T-helper 2 cell treated with Interferon-gamma antibody and Interleukin-4, amounts not matched to agents 5 μg/mL and 100 μg/mL, for 36 hours (primary cell): Measurements from ENCODE around the gene CCL22.
"Not testable (repeated sequence)": the region's sequence is repeated elsewhere in the genome, so short reads cannot be mapped to it uniquely, and the experiment has no call there.

Experiments
- DNase-seq: peaks from one replicate; pipeline ENCODE4 v3.0.0; 2021; ENCODE audit warnings: low spot score
- H3K27ac Mint-ChIP-seq: one replicate; pipeline ENCODE4 v1.8.0; 2021; ENCODE audit warnings: mild to moderate bottlenecking, mixed read lengths
- H3K27me3 Mint-ChIP-seq: one replicate; pipeline ENCODE4 v1.8.0; 2021; ENCODE audit warnings: low read depth, mixed read lengths
- H3K36me3 Mint-ChIP-seq: one replicate; pipeline ENCODE4 v1.8.0; 2021; ENCODE audit warnings: low read depth, mixed read lengths
- H3K4me1 Mint-ChIP-seq: one replicate; pipeline ENCODE4 v1.8.0; 2021; ENCODE audit warnings: low read depth, mixed read lengths
- H3K4me3 Mint-ChIP-seq: one replicate; pipeline ENCODE4 v1.8.0; 2022; ENCODE audit warnings: mild to moderate bottlenecking, moderate library complexity, mixed read lengths
- H3K9me3 Mint-ChIP-seq: one replicate; pipeline ENCODE4 v1.8.0; 2021; ENCODE audit warnings: mixed read lengths

The CCL22 gene

DNA sequence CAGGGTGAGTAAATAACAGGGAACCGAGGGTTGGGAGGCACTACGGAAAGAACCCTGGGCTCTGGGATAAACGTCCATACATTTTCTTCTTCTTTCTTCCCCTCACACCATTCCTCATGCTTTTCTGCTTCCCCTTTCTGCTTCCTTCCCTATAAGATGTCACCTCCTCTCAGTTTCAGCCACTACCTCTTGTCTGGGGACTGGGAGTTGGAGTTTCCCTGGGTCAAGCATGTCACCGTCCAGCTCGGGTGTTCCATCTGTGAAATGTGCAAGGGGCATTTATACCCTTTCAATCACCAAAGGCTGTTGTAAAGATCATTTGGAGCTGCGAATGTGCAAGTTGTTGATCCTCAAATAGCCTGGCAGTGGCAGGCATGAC is 17.5 kb upstream of the CCL22 start:
- peaks cover 6% of the 10 kb centered on the region for H3K27me3 Mint-ChIP-seq
- H3K36me3 Mint-ChIP-seq = no peaks in the 10 kb centered on the region
- peaks cover 10% of the 10 kb centered on the region for H3K4me1 Mint-ChIP-seq
- no peak overlapping the region for H3K27ac Mint-ChIP-seq
- no peak for DNase-seq
- H3K4me3 Mint-ChIP-seq = no peak overlapping the region
- no peaks in the 10 kb centered on the region for H3K9me3 Mint-ChIP-seq

DNA sequence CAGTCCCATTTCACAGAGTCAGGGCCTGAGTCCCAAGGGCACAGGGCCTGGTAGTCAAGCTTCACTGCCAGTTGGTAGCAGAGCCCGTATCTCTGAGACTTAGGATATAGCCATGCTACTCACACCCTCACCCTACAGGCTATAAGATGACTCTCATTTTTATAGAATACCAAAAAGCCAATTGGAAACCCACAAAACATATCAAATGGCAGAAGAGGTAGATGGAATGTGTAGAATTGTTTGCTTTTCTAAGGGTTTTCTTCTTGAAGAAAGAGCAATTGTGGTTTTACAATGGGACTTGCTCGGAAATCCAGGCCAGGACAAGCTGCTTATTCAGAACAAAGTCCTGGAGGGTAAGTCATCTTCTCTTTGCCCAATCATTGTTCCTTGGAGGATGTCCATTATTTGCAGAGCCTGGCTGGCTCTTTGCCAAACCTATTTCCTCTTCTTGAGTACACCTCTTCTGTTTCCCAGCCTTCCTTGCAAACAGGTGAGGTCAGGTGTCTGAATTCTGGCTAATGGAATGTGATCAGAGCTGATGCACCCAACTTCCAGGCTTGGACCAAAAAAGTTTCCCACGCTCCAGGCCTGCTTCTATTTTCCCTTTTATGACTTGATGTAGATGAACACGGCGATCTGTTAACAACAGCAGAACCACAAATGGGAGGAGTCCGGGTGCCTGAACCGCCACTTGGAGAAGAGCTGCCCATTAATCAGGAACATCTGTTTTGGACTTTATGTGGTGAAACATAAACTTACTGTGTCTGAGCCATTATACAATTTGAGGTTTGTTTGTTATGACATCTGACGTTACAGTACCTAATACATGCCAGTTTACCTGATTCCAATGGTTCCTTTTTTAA is 16.9 kb upstream of the CCL22 start:
- DNase-seq = no peak
- no peaks in the 10 kb centered on the region for H3K36me3 Mint-ChIP-seq
- H3K9me3 Mint-ChIP-seq = no peaks in the 10 kb centered on the region
- H3K4me1 Mint-ChIP-seq = peaks cover 10% of the 10 kb centered on the region
- no peak overlapping the region for H3K27ac Mint-ChIP-seq
- peaks cover 11% of the 10 kb centered on the region for H3K27me3 Mint-ChIP-seq
- no peak overlapping the region for H3K4me3 Mint-ChIP-seq

GRCh38 chr16:57342606-57343005 is 16.0 kb upstream of the CCL22 start:
- peaks cover 20% of the 10 kb centered on the region for H3K27me3 Mint-ChIP-seq
- not testable (repeated sequence) for H3K36me3 Mint-ChIP-seq, H3K9me3 Mint-ChIP-seq, H3K4me1 Mint-ChIP-seq, H3K4me3 Mint-ChIP-seq, H3K27ac Mint-ChIP-seq, DNase-seq

- peaks cover 21% of the 10 kb centered on the region for H3K27me3 Mint-ChIP-seq
- H3K9me3 Mint-ChIP-seq = no peaks in the 10 kb centered on the region
- H3K4me3 Mint-ChIP-seq = no peak overlapping the region
- H3K27ac Mint-ChIP-seq = no peak overlapping the region
- peaks cover 10% of the 10 kb centered on the region for H3K4me1 Mint-ChIP-seq
- DNase-seq = no peak
- no peaks in the 10 kb centered on the region for H3K36me3 Mint-ChIP-seq
These were observed 15.4 kb upstream of the CCL22 start for GRCh38 chr16:57343221-57343620.

- Mint-ChIP-seq H3K27me3 (peaks cover 29% of the 10 kb centered on the region), H3K4me1 (peaks cover 12% of the 10 kb centered on the region)
- H3K4me3 Mint-ChIP-seq, DNase-seq, H3K9me3 Mint-ChIP-seq, H3K27ac Mint-ChIP-seq, H3K36me3 Mint-ChIP-seq: not testable (repeated sequence)
These were observed 14.5 kb upstream of the CCL22 start for GRCh38 chr16:57344094-57344493.

DNA sequence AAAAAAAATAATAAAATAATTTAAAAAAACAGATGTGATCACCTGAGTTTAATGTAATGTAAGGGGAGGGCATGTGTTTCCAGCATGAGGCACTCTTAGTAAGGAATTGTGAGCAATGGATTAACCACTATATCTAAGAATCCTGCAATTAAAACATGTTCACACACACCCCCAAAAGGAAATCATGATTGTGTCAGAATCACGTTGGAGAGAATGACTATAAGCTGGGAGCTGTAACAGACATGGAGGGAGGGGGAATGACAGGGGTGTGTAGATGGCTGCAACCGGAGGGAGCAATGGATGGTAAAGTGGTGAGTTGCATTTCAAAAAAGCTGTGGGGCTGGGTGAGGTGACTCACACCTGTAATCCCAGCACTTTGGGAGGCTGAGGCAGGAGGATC is 13.6 kb upstream of the CCL22 start:
- Mint-ChIP-seq H3K27me3 (peaks cover 37% of the 10 kb centered on the region), H3K4me3 (no peak overlapping the region), H3K36me3 (no peaks in the 10 kb centered on the region), H3K27ac (no peak overlapping the region), H3K4me1 (peaks cover 8% of the 10 kb centered on the region), H3K9me3 (no peaks in the 10 kb centered on the region)
- DNase-seq = no peak

DNA sequence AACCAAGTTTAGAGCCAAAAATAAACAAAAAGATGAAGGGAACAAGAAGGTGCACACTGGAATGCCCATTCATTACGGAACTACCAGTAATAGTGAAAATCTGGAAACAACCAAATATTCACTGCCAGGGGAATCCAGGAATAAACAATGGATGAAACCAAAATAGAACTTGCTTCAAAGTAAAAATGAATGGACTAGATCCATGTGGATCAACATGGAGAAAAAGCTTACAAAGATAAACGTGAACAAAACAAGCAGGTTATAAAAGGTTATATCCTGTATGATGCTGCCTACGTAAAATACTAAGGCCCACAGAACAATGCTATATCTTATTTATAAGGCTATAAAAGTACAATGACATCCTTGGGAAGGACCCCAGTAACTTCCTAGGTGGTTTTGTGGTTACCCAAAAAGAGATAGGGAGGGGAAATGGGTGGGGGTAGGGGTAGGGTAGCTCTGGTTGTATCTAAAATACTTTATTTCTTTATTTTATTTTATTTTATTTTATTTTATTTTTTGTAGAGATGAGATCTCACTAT is 12.8 kb upstream of the CCL22 start:
- no peak overlapping the region for H3K27ac Mint-ChIP-seq
- peaks cover 8% of the 10 kb centered on the region for H3K4me1 Mint-ChIP-seq
- H3K9me3 Mint-ChIP-seq = no peaks in the 10 kb centered on the region
- no peak for DNase-seq
- H3K4me3 Mint-ChIP-seq = no peak overlapping the region
- H3K36me3 Mint-ChIP-seq = no peaks in the 10 kb centered on the region
- peaks cover 38% of the 10 kb centered on the region for H3K27me3 Mint-ChIP-seq

GRCh38 chr16:57347858-57348257 is 10.7 kb upstream of the CCL22 start:
- Mint-ChIP-seq H3K4me3 (no peak overlapping the region), H3K27ac (no peak overlapping the region), H3K27me3 (peaks cover 43% of the 10 kb centered on the region), H3K36me3 (no peaks in the 10 kb centered on the region), H3K4me1 (peaks cover 8% of the 10 kb centered on the region), H3K9me3 (no peaks in the 10 kb centered on the region)
- DNase-seq = no peak

- DNase-seq = no peak
- Mint-ChIP-seq H3K4me3 (no peak overlapping the region), H3K36me3 (no peaks in the 10 kb centered on the region), H3K27ac (no peak overlapping the region), H3K27me3 (peaks cover 43% of the 10 kb centered on the region), H3K4me1 (peaks cover 8% of the 10 kb centered on the region), H3K9me3 (no peaks in the 10 kb centered on the region)
These were observed 10.3 kb upstream of the CCL22 start for GRCh38 chr16:57348327-57348726.

- DNase-seq = no peak
- Mint-ChIP-seq H3K27me3 (peaks cover 42% of the 10 kb centered on the region), H3K27ac (no peak overlapping the region), H3K36me3 (no peaks in the 10 kb centered on the region), H3K9me3 (no peaks in the 10 kb centered on the region), H3K4me1 (peaks cover 8% of the 10 kb centered on the region), H3K4me3 (no peak overlapping the region)
These were observed 9.2 kb upstream of the CCL22 start for GRCh38 chr16:57349212-57350031.

DNA sequence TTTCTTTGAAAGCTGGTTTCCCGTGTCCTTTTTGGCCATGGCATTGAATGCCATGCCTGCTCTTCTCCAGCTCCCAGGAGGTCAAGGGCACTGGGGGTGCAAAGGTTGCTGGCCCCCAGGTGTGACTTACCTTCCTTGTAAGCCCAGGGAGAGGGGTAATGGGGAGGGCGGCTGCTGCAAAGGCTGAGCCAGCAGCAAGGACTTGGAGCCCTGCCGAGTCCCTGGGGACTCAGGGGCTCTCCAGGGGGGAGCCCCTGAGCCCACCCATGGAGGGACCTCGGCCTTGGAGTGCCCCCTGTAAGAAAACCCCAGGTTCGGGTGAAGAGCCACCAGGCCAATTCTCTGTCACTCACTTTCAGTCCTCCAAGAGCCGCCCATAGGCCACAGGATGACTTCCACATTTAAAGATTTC is 5.9 kb upstream of the CCL22 start:
- Mint-ChIP-seq H3K9me3 (no peaks in the 10 kb centered on the region), H3K27ac (no peak overlapping the region), H3K36me3 (no peaks in the 10 kb centered on the region), H3K4me3 (no peak overlapping the region), H3K27me3 (peaks cover 30% of the 10 kb centered on the region), H3K4me1 (peaks cover 2% of the 10 kb centered on the region)
- DNase-seq = no peak

DNA sequence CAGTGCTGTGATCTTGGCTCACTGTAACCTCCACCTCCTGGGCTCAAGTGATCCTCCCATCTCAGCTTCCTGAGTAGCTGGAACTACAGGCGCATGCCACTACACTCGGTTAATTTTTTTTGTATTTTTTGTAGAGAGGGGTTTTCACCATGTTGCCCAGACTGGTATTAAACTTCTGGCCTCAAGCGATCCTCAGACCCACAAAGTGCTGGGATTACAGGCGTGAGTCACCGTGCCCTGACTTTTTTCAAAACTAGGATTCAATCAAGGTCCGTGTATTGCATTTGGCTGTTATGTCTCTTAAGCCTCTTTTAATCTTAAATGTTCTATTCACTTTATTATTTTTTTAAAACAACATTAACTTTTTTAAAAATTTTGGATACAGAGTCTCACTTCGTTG is 4.3 kb upstream of the CCL22 start:
- Mint-ChIP-seq H3K4me3 (no peak overlapping the region), H3K36me3 (no peaks in the 10 kb centered on the region), H3K4me1 (no peaks in the 10 kb centered on the region), H3K27me3 (peaks cover 19% of the 10 kb centered on the region), H3K27ac (no peak overlapping the region), H3K9me3 (no peaks in the 10 kb centered on the region)
- DNase-seq = no peak

GRCh38 chr16:57355898-57356414 is 2.6 kb upstream of the CCL22 start:
- Mint-ChIP-seq H3K27me3 (peaks cover 12% of the 10 kb centered on the region), H3K4me1 (no peaks in the 10 kb centered on the region), H3K4me3 (no peak overlapping the region), H3K9me3 (no peaks in the 10 kb centered on the region), H3K27ac (no peak overlapping the region), H3K36me3 (no peaks in the 10 kb centered on the region)
- no peak for DNase-seq

GRCh38 chr16:57356547-57356946 is 2.0 kb upstream of the CCL22 start:
- H3K36me3 Mint-ChIP-seq = no peaks in the 10 kb centered on the region
- H3K27ac Mint-ChIP-seq = no peak overlapping the region
- no peaks in the 10 kb centered on the region for H3K4me1 Mint-ChIP-seq
- H3K27me3 Mint-ChIP-seq = peaks cover 12% of the 10 kb centered on the region
- H3K4me3 Mint-ChIP-seq = no peak overlapping the region
- no peak for DNase-seq
- H3K9me3 Mint-ChIP-seq = no peaks in the 10 kb centered on the region
